Nephron (organoid): Measurements from ENCODE around the gene HSD17B7.

Source experiments
- H3K27ac Mint-ChIP-seq, 3 experiments: 2 replicates each; pipeline ENCODE4 v1.8.0; 2020; ENCODE audit warnings: mixed read lengths in 3 of 3, mild to moderate bottlenecking in 2 of 3, moderate library complexity in 1 of 3
- H3K27me3 Mint-ChIP-seq: 2 replicates; pipeline ENCODE4 v1.8.0; 2021; ENCODE audit warnings: low read depth, mild to moderate bottlenecking, moderate library complexity, mixed read lengths
- H3K36me3 Mint-ChIP-seq: 2 replicates; pipeline ENCODE4 v1.8.0; 2020; ENCODE audit warnings: low read depth, mixed read lengths
- H3K4me1 Mint-ChIP-seq: 2 replicates; pipeline ENCODE4 v1.8.0; 2020; ENCODE audit warnings: mixed read lengths
- H3K4me3 Mint-ChIP-seq, 3 experiments: 2 replicates each; pipeline ENCODE4 v1.8.0; 2020; ENCODE audit warnings: mild to moderate bottlenecking in 3 of 3, mixed read lengths in 3 of 3, moderate library complexity in 2 of 3
- H3K9me3 Mint-ChIP-seq: 2 replicates; pipeline ENCODE4 v1.8.0; 2020; ENCODE audit warnings: mixed read lengths
- CTCF ChIP-seq, 3 experiments: fragments of 200-600 bp; sonication (generic); IDR thresholded peaks; one replicate each; pipeline ENCODE4 v1.5.0; 2021; ENCODE audit warnings: antibody characterized with exemption in 3 of 3; ENCODE audit not compliant: unreplicated experiment in 3 of 3

The HSD17B7 gene

GRCh38 chr1:162856260-162856659, 65.8 kb downstream of the HSD17B7 start:
- no peaks in the 10 kb centered on the region for H3K9me3 Mint-ChIP-seq
- TF ChIP-seq CTCF (IDR thresholded peaks at IDR 0.05; ENCODE audit: unreplicated experiment in 3 of 3) = no peak
- H3K27me3 Mint-ChIP-seq = no peaks in the 10 kb centered on the region

DNA sequence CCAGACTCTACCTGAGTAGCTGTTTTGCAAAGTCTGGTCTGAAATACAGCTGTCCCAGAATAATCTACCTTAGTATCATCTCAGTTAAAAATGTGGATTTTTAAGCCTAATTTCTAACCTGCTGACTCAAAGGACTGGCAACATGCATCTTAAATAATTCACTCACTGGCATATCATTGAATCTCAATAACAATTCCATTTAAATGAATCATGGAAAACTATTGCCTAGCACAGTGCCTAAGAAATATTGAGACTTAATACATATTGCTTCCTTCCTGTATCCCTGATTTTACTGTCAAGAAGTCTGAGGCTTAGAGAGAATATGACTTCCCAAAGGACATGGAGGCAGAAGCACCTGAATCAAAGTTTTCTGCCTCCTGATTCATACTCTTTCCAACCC, 67.3 kb downstream of the HSD17B7 start:
- Mint-ChIP-seq H3K4me3 (no peak overlapping the region), H3K27ac (no peak overlapping the region), H3K4me1 (peaks cover 3% of the 10 kb centered on the region), H3K9me3 (no peaks in the 10 kb centered on the region), H3K36me3 (no peaks in the 10 kb centered on the region), H3K27me3 (no peaks in the 10 kb centered on the region)
- TF ChIP-seq CTCF (IDR thresholded peaks at IDR 0.05; ENCODE audit: unreplicated experiment in 3 of 3) = no peak

More at GRCh38 chr1:162856260-162856659, 65.8 kb downstream of the HSD17B7 start:
- no peak overlapping the region for H3K4me3 Mint-ChIP-seq
- H3K4me1 Mint-ChIP-seq = no peaks in the 10 kb centered on the region
- H3K36me3 Mint-ChIP-seq = no peaks in the 10 kb centered on the region
- no peak overlapping the region for H3K27ac Mint-ChIP-seq

DNA sequence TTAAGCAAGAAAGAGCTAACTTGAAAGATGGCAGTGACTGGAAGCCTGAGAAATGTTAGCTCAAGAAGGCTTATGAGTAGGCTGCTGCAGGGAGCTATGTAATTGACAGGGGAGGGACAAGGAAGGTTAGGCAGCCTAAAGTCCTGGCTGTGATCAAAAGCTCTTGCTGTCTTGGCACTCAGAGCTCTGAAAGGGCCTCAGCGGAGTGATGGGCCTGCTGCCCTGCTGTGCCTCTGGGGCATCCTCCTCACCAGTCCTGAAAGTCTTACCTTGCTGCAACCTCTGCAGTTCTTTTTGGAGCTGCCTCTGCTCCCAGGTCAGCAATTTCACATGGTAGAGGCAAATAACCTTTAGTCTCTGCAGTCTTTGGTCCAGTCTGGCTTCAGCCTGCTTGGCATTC, 68.7 kb downstream of the HSD17B7 start:
- TF ChIP-seq CTCF (IDR thresholded peaks at IDR 0.05; ENCODE audit: unreplicated experiment in 3 of 3) = no peak

GRCh38 chr1:162861101-162861500, 70.6 kb downstream of the HSD17B7 start, which contains the start of gene CCDC190:
TSS of gene CCDC190 (minus strand) at chr1:162861175. CDS start at chr1:162859646, 1,529 bp downstream.
- Mint-ChIP-seq H3K36me3 (no peaks in the 10 kb centered on the region), H3K9me3 (peaks cover 2% of the 10 kb centered on the region), H3K4me1 (peaks cover 3% of the 10 kb centered on the region), H3K27ac (no peak within 1 kb of the TSS), H3K27me3 (no peaks in the 10 kb centered on the region), H3K4me3 (no peak within 1 kb of the TSS)
- TF ChIP-seq CTCF (IDR thresholded peaks at IDR 0.05; ENCODE audit: unreplicated experiment in 3 of 3) = no peak

More for the DNA sequence above, 68.7 kb downstream of the HSD17B7 start:
- Mint-ChIP-seq H3K4me1 (peaks cover 3% of the 10 kb centered on the region), H3K4me3 (no peak overlapping the region), H3K36me3 (no peaks in the 10 kb centered on the region), H3K27me3 (no peaks in the 10 kb centered on the region), H3K27ac (no peak overlapping the region), H3K9me3 (peaks cover 1% of the 10 kb centered on the region)

DNA sequence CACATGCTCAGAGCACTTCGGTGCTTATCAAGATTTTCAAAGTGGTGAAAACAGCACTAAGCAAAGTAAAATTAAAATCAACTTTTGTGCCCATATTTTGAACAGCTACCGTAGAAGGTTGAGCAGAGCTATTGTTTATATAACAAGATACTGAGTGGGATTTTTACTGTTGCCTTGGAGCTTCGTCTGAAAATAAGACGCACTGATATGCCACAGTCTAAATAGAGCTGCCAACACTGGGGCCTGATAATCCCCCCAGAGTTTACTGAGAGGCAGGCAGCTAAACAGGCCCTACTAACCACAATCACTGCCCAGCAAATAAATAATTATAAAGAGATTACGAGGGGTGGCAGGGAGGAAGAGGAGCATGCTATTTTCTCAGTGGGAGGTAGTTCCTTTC, 71.1 kb downstream of the HSD17B7 start:
- Mint-ChIP-seq H3K27ac (no peak overlapping the region), H3K27me3 (no peaks in the 10 kb centered on the region), H3K4me3 (no peak overlapping the region), H3K4me1 (peaks cover 3% of the 10 kb centered on the region), H3K9me3 (peaks cover 2% of the 10 kb centered on the region), H3K36me3 (no peaks in the 10 kb centered on the region)
- TF ChIP-seq CTCF (IDR thresholded peaks at IDR 0.05; ENCODE audit: unreplicated experiment in 3 of 3) = no peak
